ENCODE measurements around the gene GABBR2. TPM values are rescaled to one million over a fixed set of nuclear protein-coding genes. Genes with fewer than 3 reads are reported as not detected.
"Not testable (repeated sequence)": the region's sequence is repeated elsewhere in the genome, so short reads cannot be mapped to it uniquely, and the experiment has no call there.

GABBR2 gene
- total RNA-seq, 1 experiment from 2014 or later = 0.23 TPM

DNA sequence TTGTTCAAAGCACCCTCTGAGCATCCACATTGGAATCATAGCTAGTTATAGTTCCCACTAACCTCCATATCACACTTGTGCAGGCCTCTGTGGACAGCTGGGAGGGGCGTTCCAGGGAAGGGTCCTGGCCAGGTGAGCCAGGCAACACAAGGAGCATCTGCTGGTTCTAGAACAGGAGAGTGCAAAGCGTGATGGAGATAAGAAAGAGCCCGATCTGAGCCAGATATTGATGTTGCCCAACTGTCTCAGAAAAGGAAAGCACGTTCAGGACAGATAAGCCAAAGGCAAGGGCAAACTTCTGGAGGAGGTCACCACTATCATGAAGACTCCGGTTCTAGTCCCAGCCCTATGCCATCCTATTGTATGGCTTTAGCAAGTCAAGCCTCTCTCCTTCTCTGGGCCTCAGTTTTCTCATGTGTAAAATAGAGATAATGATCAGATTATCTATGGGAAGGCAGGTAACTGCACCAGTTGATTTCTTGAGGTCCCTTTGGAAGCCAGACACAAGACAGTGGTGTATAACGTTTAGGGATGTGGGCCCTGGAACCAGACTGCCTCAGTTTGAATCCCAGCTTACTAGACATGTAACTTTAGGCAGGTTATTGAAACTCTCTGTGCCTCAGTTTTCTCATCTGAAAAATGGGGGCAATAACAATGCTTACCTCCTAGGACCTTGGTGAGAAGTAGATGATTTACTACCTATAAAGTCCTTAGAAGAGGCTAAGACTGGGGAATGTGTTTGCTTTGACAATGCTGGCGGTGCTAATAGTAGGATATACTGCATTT, 19.8 kb downstream of the GABBR2 start:
- Mint-ChIP-seq H3K27me3 (ENCODE audit: insufficient read depth, unreplicated experiment) (no peaks in the 10 kb centered on the region), H3K27ac (ENCODE audit: unreplicated experiment) (no peak overlapping the region), H3K9me3 (ENCODE audit: unreplicated experiment) (no peaks in the 10 kb centered on the region), H3K36me3 (ENCODE audit: insufficient read depth, unreplicated experiment) (no peaks in the 10 kb centered on the region), H3K4me3 (ENCODE audit: unreplicated experiment) (no peak overlapping the region), H3K4me1 (ENCODE audit: low read depth, unreplicated experiment) (peaks cover 21% of the 10 kb centered on the region)
- H3K4me3 ChIP-seq (ENCODE audit: low read depth, low read length) = no peak overlapping the region
- no peak for DNase-seq
- H3K36me3 ChIP-seq (ENCODE audit: control insufficient read depth, insufficient read depth, low read length) = no peaks in the 10 kb centered on the region
- peaks cover 19% of the 10 kb centered on the region for H3K4me1 ChIP-seq
- no peaks in the 10 kb centered on the region for H3K27me3 ChIP-seq (replicated peaks; ENCODE audit: control insufficient read depth, insufficient read depth, low read length)
- no TSS peak for BruUV-seq (replicated peaks)
- POLR2A ChIA-PET = no interaction called here
- TF ChIP-seq, protein P1, sequence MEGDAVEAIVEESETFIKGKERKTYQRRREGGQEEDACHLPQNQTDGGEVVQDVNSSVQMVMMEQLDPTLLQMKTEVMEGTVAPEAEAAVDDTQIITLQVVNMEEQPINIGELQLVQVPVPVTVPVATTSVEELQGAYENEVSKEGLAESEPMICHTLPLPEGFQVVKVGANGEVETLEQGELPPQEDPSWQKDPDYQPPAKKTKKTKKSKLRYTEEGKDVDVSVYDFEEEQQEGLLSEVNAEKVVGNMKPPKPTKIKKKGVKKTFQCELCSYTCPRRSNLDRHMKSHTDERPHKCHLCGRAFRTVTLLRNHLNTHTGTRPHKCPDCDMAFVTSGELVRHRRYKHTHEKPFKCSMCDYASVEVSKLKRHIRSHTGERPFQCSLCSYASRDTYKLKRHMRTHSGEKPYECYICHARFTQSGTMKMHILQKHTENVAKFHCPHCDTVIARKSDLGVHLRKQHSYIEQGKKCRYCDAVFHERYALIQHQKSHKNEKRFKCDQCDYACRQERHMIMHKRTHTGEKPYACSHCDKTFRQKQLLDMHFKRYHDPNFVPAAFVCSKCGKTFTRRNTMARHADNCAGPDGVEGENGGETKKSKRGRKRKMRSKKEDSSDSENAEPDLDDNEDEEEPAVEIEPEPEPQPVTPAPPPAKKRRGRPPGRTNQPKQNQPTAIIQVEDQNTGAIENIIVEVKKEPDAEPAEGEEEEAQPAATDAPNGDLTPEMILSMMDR (IDR thresholded peaks at IDR 0.05; ENCODE audit: insufficient read depth in 1 of 2, low read depth in 1 of 2, low read length in 1 of 2, severe bottlenecking in 1 of 2, unreplicated experiment in 1 of 2) = no peak
- CTCF ChIA-PET = no interaction called here
- intact Hi-C loops (cut with micrococcal nuclease; ENCODE audit: unreplicated experiment) = no loop called here
- no peaks in the 10 kb centered on the region for H3K9me3 ChIP-seq

DNA sequence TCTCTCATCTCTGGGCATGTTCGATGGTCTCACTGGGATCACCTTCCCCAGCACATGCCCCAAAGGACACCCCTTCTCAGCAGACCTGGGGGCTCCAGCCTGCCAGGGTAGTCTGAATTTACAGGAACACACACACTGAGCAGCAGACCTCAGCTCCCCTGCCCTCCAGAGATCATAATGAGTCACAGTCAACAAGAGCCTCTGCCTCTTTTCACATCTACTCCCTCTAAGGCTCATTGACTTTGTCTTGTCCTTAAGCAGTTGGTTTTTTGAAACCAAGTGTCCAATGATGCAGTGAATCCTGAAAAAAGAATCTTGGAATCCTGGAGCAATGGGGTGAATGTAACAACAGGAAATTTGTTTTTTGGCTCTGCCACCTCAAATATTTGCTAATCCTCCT, 20.8 kb downstream of the GABBR2 start:
- intact Hi-C loops (cut with micrococcal nuclease; ENCODE audit: unreplicated experiment) = no loop called here
- POLR2A ChIA-PET = no interaction called here
- no peaks in the 10 kb centered on the region for H3K36me3 Mint-ChIP-seq (ENCODE audit: insufficient read depth, unreplicated experiment)

DNA sequence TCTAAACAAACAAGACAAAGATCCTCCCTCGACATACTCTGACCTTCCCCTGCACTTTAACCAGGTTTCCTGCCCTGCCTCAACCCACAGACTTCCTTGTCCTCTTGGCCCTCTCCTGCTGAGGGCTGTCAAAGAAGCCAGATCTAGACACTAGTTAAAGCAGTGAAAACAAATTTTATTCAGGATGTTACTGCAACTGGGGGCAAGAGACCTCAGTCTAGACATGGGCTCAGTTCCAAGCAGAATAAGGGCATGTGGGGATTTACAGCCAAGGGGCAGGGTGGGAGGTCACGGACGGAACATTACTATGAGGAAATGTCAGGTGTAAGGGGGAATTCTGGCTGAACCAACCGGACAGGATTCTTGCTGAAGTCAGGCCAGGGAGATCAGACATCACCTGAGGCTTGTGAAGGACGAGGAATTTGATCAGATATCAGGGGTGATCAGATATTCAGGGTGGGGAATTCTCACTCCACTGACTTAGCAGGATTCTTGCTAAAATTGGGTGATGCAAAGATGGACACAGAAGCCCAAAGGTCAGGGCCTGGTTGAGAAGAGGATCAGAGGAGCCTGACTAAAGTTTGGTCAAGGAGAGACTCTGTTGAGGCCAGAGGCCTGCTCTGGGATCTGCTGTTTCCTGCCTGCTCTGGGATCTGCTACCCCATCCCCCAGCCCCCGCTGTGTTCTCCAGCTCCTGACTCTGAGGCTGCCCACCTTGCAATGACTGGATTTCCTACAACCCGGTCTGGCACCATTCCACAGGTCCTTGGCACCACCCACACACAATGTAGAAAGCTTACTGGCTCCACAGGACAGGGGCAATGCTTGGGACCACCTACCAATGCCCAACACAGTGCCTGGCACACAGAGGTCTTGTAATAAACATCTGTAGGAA, 21.5 kb downstream of the GABBR2 start:
- CTCF ChIA-PET = no interaction called here
- Histone ChIP-seq H3K9me3 (no peaks in the 10 kb centered on the region), H3K27me3 (replicated peaks; ENCODE audit: control insufficient read depth, insufficient read depth, low read length) (no peaks in the 10 kb centered on the region), H3K4me3 (ENCODE audit: low read depth, low read length) (no peak overlapping the region), H3K36me3 (ENCODE audit: control insufficient read depth, insufficient read depth, low read length) (no peaks in the 10 kb centered on the region), H3K4me1 (peaks cover 19% of the 10 kb centered on the region)
- POLR2A ChIA-PET = no interaction called here
- Mint-ChIP-seq H3K36me3 (ENCODE audit: insufficient read depth, unreplicated experiment) (no peaks in the 10 kb centered on the region), H3K27me3 (ENCODE audit: insufficient read depth, unreplicated experiment) (no peaks in the 10 kb centered on the region), H3K4me3 (ENCODE audit: unreplicated experiment) (peak overlapping the region; percentile 16), H3K4me1 (ENCODE audit: low read depth, unreplicated experiment) (peaks cover 21% of the 10 kb centered on the region), H3K9me3 (ENCODE audit: unreplicated experiment) (no peaks in the 10 kb centered on the region), H3K27ac (ENCODE audit: unreplicated experiment) (peak overlapping the region; percentile 85)
- DNase-seq = peak; percentile 57 to 73
- BruUV-seq (replicated peaks) = no TSS peak
- intact Hi-C loops (cut with micrococcal nuclease; ENCODE audit: unreplicated experiment) = no loop called here
- TF ChIP-seq, protein P1 (IDR thresholded peaks at IDR 0.05; ENCODE audit: insufficient read depth in 1 of 2, low read depth in 1 of 2, low read length in 1 of 2, severe bottlenecking in 1 of 2, unreplicated experiment in 1 of 2) = no peak

More for the DNA sequence above, 20.8 kb downstream of the GABBR2 start:
- peaks cover 21% of the 10 kb centered on the region for H3K4me1 Mint-ChIP-seq (ENCODE audit: low read depth, unreplicated experiment)
- CTCF ChIA-PET = no interaction called here
- Histone ChIP-seq H3K4me1 (peaks cover 19% of the 10 kb centered on the region), H3K4me3 (ENCODE audit: low read depth, low read length) (no peak overlapping the region), H3K36me3 (ENCODE audit: control insufficient read depth, insufficient read depth, low read length) (no peaks in the 10 kb centered on the region), H3K27me3 (replicated peaks; ENCODE audit: control insufficient read depth, insufficient read depth, low read length) (no peaks in the 10 kb centered on the region), H3K9me3 (no peaks in the 10 kb centered on the region)
- peak overlapping the region; percentile 85 for H3K27ac Mint-ChIP-seq (ENCODE audit: unreplicated experiment)
- DNase-seq = no peak
- BruUV-seq (replicated peaks) = no TSS peak
- no peak overlapping the region for H3K4me3 Mint-ChIP-seq (ENCODE audit: unreplicated experiment)
- no peaks in the 10 kb centered on the region for H3K9me3 Mint-ChIP-seq (ENCODE audit: unreplicated experiment)
- no peaks in the 10 kb centered on the region for H3K27me3 Mint-ChIP-seq (ENCODE audit: insufficient read depth, unreplicated experiment)
- TF ChIP-seq, protein P1 (IDR thresholded peaks at IDR 0.05; ENCODE audit: insufficient read depth in 1 of 2, low read depth in 1 of 2, low read length in 1 of 2, severe bottlenecking in 1 of 2, unreplicated experiment in 1 of 2) = no peak

DNA sequence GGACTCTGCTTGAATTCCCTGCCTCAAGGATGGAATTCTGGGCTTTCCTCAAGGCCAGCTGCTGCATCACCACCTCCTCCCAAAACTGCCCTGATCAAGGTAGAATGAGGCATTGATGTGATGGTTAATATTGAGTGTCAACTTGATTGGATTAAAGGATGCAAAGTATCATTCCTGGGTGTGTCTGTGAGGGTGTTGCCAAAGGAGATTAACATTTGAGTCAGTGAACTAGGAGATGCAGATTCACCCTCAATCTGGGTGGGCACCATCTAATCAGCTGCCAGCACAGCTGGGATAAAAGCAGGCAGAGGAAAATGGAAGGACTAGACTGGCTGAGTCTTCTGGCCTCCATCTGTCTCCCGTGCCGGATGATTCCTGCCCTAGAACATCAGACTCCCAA, 23.9 kb downstream of the GABBR2 start:
- DNase-seq; H3K4me3 Mint-ChIP-seq (ENCODE audit: unreplicated experiment); intact Hi-C loops (cut with micrococcal nuclease; ENCODE audit: unreplicated experiment); H3K9me3 ChIP-seq; H3K4me3 ChIP-seq (ENCODE audit: low read depth, low read length); H3K9me3 Mint-ChIP-seq (ENCODE audit: unreplicated experiment); POLR2A ChIA-PET; CTCF ChIA-PET; H3K27me3 ChIP-seq (replicated peaks; ENCODE audit: control insufficient read depth, insufficient read depth, low read length); H3K27ac Mint-ChIP-seq (ENCODE audit: unreplicated experiment); BruUV-seq (replicated peaks); H3K36me3 Mint-ChIP-seq (ENCODE audit: insufficient read depth, unreplicated experiment); H3K27me3 Mint-ChIP-seq (ENCODE audit: insufficient read depth, unreplicated experiment); H3K36me3 ChIP-seq (ENCODE audit: control insufficient read depth, insufficient read depth, low read length): not testable (repeated sequence)
- H3K4me1 ChIP-seq = peaks cover 19% of the 10 kb centered on the region
- H3K4me1 Mint-ChIP-seq (ENCODE audit: low read depth, unreplicated experiment) = peaks cover 22% of the 10 kb centered on the region

Data from Caco-2 (cell line).